ENCODE data around the gene GPC5. TPM values are rescaled to one million over a fixed set of nuclear protein-coding genes. Genes with fewer than 3 reads are reported as not detected.
"Not testable (repeated sequence)": the region's sequence is repeated elsewhere in the genome, so short reads cannot be mapped to it uniquely, and the experiment has no call there.

The GPC5 gene
- polyA plus RNA-seq, 1 experiment: not detected

GRCh38 chr13:92461831-92462230 is 1063.4 kb downstream of the GPC5 start:
- Histone ChIP-seq H3K4me3 (ENCODE audit: low read depth, low read length) (no peak overlapping the region), H3K27me3 (ENCODE audit: control insufficient read depth, insufficient read depth, low read length) (no peaks in the 10 kb centered on the region), H3K36me3 (ENCODE audit: control insufficient read depth, insufficient read depth, low read length) (no peaks in the 10 kb centered on the region)
- TF ChIP-seq CTCF (IDR thresholded peaks at IDR 0.05; ENCODE audit: insufficient read depth, low read depth, low read length): no peak
- POLR2A ChIA-PET: no interaction called here
- DNase-seq (ENCODE audit: low read depth): no peak
- CTCF ChIA-PET: no interaction called here

- ChIA-PET POLR2A (no interaction called here), CTCF (no interaction called here)
These were observed 1064.7 kb downstream of the GPC5 start for GRCh38 chr13:92463134-92463533.

GRCh38 chr13:92473765-92474475 is 1075.5 kb downstream of the GPC5 start:
- H3K36me3 ChIP-seq (ENCODE audit: control insufficient read depth, insufficient read depth, low read length): no peaks in the 10 kb centered on the region
- DNase-seq (ENCODE audit: low read depth): no peak
- POLR2A ChIA-PET: no interaction called here
- no peaks in the 10 kb centered on the region for H3K27me3 ChIP-seq (ENCODE audit: control insufficient read depth, insufficient read depth, low read length)
- no peak overlapping the region for H3K4me3 ChIP-seq (ENCODE audit: low read depth, low read length)
- CTCF ChIA-PET: no interaction called here
- no peak for TF ChIP-seq CTCF (IDR thresholded peaks at IDR 0.05; ENCODE audit: insufficient read depth, low read depth, low read length)

More at GRCh38 chr13:92463134-92463533, 1064.7 kb downstream of the GPC5 start:
- DNase-seq (ENCODE audit: low read depth): no peak
- H3K36me3 ChIP-seq (ENCODE audit: control insufficient read depth, insufficient read depth, low read length): no peaks in the 10 kb centered on the region
- H3K27me3 ChIP-seq (ENCODE audit: control insufficient read depth, insufficient read depth, low read length): no peaks in the 10 kb centered on the region
- no peak overlapping the region for H3K4me3 ChIP-seq (ENCODE audit: low read depth, low read length)
- no peak for TF ChIP-seq CTCF (IDR thresholded peaks at IDR 0.05; ENCODE audit: insufficient read depth, low read depth, low read length)

- Histone ChIP-seq H3K4me3 (ENCODE audit: low read depth, low read length) (no peak overlapping the region), H3K27me3 (ENCODE audit: control insufficient read depth, insufficient read depth, low read length) (no peaks in the 10 kb centered on the region), H3K36me3 (ENCODE audit: control insufficient read depth, insufficient read depth, low read length) (no peaks in the 10 kb centered on the region)
- ChIA-PET CTCF (no interaction called here), POLR2A (no interaction called here)
- DNase-seq (ENCODE audit: low read depth): no peak
- no peak for TF ChIP-seq CTCF (IDR thresholded peaks at IDR 0.05; ENCODE audit: insufficient read depth, low read depth, low read length)
These were observed 1082.0 kb downstream of the GPC5 start for GRCh38 chr13:92480387-92480786.

- H3K4me3 ChIP-seq (ENCODE audit: low read depth, low read length); POLR2A ChIA-PET; DNase-seq (ENCODE audit: low read depth); CTCF ChIA-PET; H3K36me3 ChIP-seq (ENCODE audit: control insufficient read depth, insufficient read depth, low read length); H3K27me3 ChIP-seq (ENCODE audit: control insufficient read depth, insufficient read depth, low read length): not testable (repeated sequence)
These were observed 1084.4 kb downstream of the GPC5 start for GRCh38 chr13:92482790-92483189.

- TF ChIP-seq CTCF (IDR thresholded peaks at IDR 0.05; ENCODE audit: insufficient read depth, low read depth, low read length): no peak
- no peak for DNase-seq (ENCODE audit: low read depth)
- POLR2A ChIA-PET: no interaction called here
- H3K27me3 ChIP-seq (ENCODE audit: control insufficient read depth, insufficient read depth, low read length): no peaks in the 10 kb centered on the region
- no peaks in the 10 kb centered on the region for H3K36me3 ChIP-seq (ENCODE audit: control insufficient read depth, insufficient read depth, low read length)
- no peak overlapping the region for H3K4me3 ChIP-seq (ENCODE audit: low read depth, low read length)
- CTCF ChIA-PET: no interaction called here
These were observed 1085.5 kb downstream of the GPC5 start for GRCh38 chr13:92483894-92484293.
